HG03196 (cell line): ENCODE data around the gene GP2.
"Not testable (repeated sequence)": the region's sequence is repeated elsewhere in the genome, so short reads cannot be mapped to it uniquely, and the experiment has no call there.

Source experiments
- ATAC-seq: cut with Tn5 transposase; IDR thresholded peaks from one replicate; pipeline ENCODE4 v1.9.1; 2021; ENCODE audit not compliant: unreplicated experiment

The GP2 gene

DNA sequence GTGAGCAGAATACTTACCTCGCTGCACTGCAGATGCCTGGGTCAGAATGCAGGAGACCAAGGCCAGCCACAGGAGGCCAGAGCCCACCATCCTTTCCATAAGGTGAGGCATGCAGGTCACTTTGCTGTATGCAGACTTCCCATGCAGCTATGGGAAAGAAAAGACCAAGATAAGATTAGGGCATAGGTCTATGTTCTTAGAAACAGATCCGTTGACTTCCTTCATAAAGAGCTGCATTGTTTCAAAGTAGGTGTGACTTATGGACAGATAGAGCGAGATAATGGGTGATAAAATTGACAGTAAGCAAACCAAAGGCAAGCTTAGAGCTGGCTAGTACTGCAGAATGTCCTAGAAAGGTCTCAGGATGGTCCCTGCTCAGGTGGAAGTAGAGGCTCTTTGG lies 992 bp downstream of the GP2 start:
- ATAC-seq: no peak

DNA sequence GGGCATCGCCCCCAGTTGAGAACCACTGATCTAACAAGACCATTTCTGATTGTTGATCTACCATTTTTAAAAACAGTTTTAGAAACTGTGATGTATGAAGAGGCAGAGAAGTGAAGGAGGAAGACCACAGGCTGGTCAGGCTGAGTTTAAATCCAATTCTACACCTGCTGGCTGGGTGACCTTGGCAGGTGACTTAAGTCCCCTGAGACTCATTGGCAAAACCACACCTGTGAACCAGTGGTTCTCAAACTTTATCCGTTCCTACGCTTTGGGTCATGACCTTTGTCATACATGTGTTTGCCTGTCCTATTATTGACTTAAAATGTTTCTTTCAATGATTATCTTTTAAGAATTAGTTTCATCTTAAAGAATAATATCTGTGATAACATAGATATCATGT lies 2.3 kb downstream of the GP2 start:
- ATAC-seq: no peak

DNA sequence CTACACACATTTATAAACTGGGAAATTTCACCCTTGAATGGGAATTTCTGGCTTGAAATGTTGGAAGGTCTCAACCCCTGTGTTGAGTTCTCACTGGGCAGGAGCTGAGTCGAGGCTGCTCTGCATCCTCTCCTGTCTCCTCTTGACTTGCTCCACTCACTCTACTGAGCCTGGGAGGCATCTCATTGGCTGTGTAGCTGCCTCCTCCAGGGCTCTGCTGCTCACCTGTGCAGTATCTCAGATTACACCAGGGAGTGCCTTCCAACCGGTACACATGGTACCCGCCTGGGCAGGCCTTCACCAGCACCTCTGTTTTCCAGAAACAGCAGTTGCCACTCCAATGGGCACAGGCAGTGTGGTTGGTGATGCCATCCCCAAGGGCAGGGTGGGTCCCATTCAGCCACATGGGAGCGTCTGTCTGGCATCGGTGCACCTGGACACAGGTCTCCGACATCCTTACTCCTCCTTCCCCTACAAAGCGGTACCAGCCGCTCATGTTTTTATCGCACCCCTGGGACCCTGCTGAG lies 3.7 kb downstream of the GP2 start:
- no peak for ATAC-seq

GRCh38 chr16:20322696-20323095 lies 4.6 kb downstream of the GP2 start:
- ATAC-seq: no peak

DNA sequence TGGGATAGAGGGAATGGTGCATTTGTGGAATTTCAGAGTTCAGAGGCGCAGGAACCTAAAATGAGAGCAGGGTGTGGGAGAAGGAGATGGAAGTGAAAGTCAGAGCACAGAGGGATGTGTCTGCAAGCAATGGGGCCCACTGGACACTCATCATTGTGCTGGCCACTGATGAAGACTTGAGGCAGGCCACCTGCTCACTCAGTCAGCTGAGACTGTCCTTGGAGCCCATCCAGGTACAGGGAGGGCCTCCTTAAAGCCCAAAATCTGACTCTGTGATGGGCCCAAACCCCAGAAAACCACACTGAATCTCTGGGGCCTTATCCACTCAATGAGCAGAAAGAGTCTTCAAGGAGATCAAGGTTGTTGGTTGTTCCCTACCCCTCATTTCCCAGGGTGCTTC lies 5.6 kb downstream of the GP2 start:
- ATAC-seq: no peak

GRCh38 chr16:20321051-20321450 lies 6.3 kb downstream of the GP2 start:
- ATAC-seq: not testable (repeated sequence)

DNA sequence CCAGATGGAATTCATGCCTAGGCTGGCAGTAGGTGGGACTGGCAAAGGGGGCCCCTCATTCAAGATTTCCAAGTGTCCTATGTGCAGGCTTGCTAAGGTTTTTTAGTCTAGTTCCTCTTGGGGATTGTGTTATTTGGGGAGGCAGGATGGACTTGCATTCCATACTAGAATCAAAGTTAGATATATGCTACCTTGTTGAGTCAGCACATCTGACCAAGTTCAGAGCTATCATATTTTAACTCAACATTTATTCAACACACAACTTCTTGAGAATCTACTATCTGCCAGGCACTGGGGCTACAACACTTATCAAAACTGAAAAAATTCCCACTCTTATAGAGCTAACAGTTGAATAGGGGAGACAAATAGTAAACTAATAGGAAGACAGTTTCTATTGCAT lies 6.7 kb downstream of the GP2 start:
- no peak for ATAC-seq

DNA sequence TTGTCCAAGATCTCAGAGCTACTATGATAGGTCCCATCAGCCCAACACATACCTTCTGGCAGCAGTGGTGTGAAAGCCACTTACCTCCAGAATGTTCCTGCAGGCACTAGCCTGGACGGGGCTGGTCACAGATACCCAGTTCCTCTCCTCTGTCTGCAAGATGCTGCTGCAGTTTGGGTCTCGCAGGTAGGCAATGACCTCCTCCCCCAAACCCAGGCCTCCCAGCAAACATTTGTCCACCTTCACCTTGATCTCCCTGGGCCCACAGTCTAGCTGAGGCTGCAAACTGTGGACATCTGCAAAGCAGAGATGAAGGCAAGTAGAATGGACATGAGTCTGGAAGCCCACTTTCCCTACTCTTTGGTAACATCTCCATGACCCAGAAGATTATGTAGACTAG lies 7.1 kb downstream of the GP2 start:
- ATAC-seq: no peak

- no peak for ATAC-seq
Observed at GRCh38 chr16:20319406-20319805, 7.9 kb downstream of the GP2 start.

DNA sequence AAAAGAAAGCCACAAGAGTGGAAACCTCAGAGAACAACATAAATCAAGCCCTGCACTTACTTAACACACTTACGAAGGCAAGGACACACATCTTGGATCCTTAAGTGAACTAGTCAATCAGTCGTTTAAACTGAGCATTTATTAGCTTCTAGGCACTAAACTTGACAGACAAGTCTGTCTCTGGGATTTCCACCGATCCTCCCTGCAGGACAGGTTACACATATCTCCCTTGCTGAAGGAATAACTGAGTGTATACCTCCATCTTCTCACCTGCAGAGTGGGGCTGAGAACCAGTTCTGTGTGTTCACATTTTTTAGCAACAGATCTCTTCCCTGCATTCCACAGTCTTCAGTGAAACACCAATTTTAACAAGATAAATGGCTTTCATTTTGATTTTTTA lies 8.9 kb downstream of the GP2 start:
- no peak for ATAC-seq

GRCh38 chr16:20318006-20318405 lies 9.3 kb downstream of the GP2 start:
- no peak for ATAC-seq

DNA sequence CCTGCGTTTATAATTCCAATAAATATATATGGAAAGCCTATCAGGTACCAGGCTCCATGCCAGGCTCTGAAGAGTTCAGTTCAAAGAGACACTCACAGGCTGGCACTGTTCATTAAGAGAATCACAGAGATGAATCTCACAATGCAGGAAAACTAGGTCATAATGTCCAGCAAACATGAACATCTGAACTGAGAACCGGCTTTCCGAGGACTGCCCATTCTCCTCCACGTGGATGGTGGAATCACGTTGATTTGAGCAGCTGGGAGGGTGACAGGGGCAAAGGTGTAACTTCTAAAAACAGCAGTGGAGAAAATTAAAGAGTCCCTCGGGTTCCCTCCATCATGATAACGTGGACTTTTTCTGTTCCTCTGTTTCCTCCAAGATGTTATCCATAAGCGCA lies 10.2 kb downstream of the GP2 start:
- no peak for ATAC-seq

DNA sequence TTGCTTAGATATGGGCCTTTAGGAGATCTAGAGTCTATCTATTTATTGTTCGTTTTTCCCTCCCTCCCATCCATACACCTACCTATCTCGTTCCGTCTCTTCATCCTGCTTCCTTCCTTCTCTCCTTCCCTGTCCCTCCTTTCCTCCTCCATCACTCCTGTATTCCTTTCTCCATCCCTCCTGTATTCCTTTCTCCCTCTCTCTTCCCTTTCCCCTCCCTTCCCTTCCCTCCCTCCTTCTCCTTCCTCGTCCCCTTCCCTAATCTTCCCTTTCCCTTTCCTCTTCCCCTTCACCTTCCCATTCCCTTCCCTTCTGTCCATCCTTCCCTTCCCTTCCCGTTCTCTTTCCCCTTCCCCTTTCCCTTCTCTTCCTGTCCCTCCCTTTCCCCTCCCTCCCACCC lies 10.6 kb downstream of the GP2 start:
- ATAC-seq: no peak

- no peak for ATAC-seq
Observed at GRCh38 chr16:20315764-20316163, 11.5 kb downstream of the GP2 start.

DNA sequence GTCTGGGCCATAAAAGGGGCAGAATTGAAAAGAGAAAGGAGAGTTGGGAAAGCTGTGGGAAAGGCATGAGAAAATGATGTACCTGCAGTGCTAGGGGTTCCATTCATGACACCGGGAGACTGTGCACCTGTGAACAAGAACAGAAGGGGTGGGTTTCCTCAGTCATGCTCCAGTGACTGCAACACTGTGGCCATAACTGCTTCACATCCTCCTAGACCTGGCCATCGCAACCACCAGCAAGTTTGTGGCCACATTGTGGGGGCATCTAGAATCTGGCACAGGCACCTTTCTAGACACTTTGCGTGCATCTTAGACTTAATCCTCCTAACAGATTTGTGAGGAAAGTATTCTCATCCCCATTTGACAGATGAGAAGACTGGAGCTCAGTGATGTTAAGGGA lies 12.7 kb downstream of the GP2 start:
- ATAC-seq: no peak

DNA sequence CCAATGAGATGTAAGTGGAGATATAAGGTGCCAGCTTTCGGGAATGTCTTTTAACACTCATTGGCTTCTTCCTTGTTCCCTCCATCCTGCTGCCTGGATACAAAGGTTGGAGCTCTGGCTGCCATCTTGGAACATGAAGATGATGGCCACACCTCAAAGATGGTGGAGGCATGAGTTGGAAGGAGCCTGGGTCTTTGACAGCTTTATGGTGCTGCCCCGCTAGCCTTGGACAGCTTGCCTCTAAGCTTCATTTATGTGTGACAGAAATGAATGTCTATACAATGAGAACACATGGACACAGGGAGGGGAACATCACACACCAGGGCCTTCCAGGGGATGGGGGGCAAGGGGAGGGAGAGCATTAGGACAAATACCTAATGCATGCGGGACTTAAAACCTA lies 13.6 kb downstream of the GP2 start:
- no peak for ATAC-seq

- not testable (repeated sequence) for ATAC-seq
Observed at GRCh38 chr16:20312536-20313095, 14.7 kb downstream of the GP2 start.

DNA sequence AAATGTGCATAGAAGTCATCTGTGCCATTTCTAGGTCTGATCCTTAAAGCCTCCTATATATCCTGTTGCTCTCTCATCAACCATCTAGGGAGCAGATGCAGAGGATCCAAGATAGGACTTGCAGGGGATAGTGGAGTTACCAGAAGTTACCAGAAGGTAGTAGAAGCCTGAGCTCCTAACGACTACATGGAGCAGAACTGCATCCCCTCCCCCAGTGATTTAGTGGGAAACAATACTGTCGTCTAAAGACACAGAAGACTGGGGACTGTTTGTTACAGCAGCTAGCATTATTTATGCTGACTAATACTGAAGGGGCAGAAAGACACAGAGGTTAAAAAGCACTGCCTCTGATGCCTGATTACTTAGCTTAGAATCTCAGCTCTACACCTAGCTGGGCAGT lies 15.8 kb downstream of the GP2 start:
- no peak for ATAC-seq

- no peak for ATAC-seq
Observed at GRCh38 chr16:20310421-20311395, 16.6 kb downstream of the GP2 start.

DNA sequence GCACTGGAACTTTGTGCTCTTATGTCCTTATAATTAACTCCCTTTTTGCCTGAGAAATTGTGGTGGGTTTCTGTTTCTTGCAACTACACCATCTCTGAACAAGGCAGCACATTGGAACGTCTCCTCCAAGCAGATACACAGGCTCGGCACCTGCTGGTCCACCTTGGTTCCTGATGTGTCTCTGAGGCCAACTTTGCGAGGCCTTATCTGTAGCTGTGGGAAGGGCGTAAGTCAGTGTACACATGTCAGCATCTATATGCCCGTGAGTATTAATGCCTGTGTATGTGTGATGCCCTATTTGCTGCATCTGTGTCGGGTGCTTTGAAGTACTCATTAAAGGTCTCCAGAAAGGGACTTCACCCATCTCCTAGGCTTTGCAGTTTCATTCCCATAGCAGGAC lies 17.5 kb downstream of the GP2 start:
- no peak for ATAC-seq

- ATAC-seq: no peak
Observed at GRCh38 chr16:20308801-20309590, 18.3 kb downstream of the GP2 start.

DNA sequence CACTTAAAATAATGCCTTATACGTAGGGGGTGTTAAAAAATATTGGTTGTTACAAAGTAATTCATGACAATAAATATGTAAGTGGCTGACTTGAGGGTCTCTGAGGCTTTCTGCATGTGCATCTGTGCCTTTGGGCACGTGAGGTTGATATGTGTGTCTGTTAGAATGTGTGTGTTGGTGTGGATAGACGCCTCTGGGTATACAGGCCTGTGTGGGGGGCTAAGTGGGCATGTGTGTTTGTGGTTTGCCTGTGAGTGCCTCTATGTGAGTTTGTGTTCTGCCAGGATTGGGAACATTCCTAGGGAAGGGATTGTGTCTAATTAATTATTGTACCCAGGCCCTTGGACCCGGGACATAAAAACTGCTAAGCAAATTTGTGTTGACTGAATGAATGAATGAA lies 19.0 kb downstream of the GP2 start:
- no peak for ATAC-seq
